ENCODE results near the gene ERC1.
"Not testable (repeated sequence)": the region's sequence is repeated elsewhere in the genome, so short reads cannot be mapped to it uniquely, and the experiment has no call there.

The ERC1 gene

GRCh38 chr12:1197264-1198018 lies 206.4 kb downstream of the ERC1 start:
- peak in 1 of 2 donors; percentile 34 for DNase-seq (ENCODE audit: low read depth in 2 of 2)
- no peak for TF ChIP-seq CTCF (IDR thresholded peaks at IDR 0.05; ENCODE audit: low read depth, low read length)
- no peak overlapping the region for H3K4me3 ChIP-seq (replicated peaks in 1 of 2; ENCODE audit: low read depth in 2 of 2, low read length in 2 of 2)

GRCh38 chr12:1198854-1199253 lies 207.8 kb downstream of the ERC1 start:
- DNase-seq (ENCODE audit: low read depth in 2 of 2); H3K4me3 ChIP-seq (replicated peaks in 1 of 2; ENCODE audit: low read depth in 2 of 2, low read length in 2 of 2): not testable (repeated sequence)

GRCh38 chr12:1199700-1200099 lies 208.7 kb downstream of the ERC1 start:
- DNase-seq (ENCODE audit: low read depth in 2 of 2) = no peak
- TF ChIP-seq CTCF (IDR thresholded peaks at IDR 0.05; ENCODE audit: low read depth, low read length) = no peak
- H3K4me3 ChIP-seq (replicated peaks in 1 of 2; ENCODE audit: low read depth in 2 of 2, low read length in 2 of 2) = no peak overlapping the region

- TF ChIP-seq CTCF (IDR thresholded peaks at IDR 0.05; ENCODE audit: low read depth, low read length) = no peak
- H3K4me3 ChIP-seq (replicated peaks in 1 of 2; ENCODE audit: low read depth in 2 of 2, low read length in 2 of 2) = no peak overlapping the region
- DNase-seq (ENCODE audit: low read depth in 2 of 2) = no peak
Observed at GRCh38 chr12:1201030-1201429, 210.0 kb downstream of the ERC1 start.

- no peak for DNase-seq (ENCODE audit: low read depth in 2 of 2)
- no peak overlapping the region for H3K4me3 ChIP-seq (replicated peaks in 1 of 2; ENCODE audit: low read depth in 2 of 2, low read length in 2 of 2)
- no peak for TF ChIP-seq CTCF (IDR thresholded peaks at IDR 0.05; ENCODE audit: low read depth, low read length)
Observed at GRCh38 chr12:1201886-1202285, 210.9 kb downstream of the ERC1 start.

GRCh38 chr12:1203735-1204019 lies 212.7 kb downstream of the ERC1 start:
- no peak overlapping the region for H3K4me3 ChIP-seq (replicated peaks in 1 of 2; ENCODE audit: low read depth in 2 of 2, low read length in 2 of 2)
- DNase-seq (ENCODE audit: low read depth in 2 of 2) = no peak
- TF ChIP-seq CTCF (IDR thresholded peaks at IDR 0.05; ENCODE audit: low read depth, low read length) = no peak

GRCh38 chr12:1204581-1205121 lies 213.6 kb downstream of the ERC1 start:
- no peak for TF ChIP-seq CTCF (IDR thresholded peaks at IDR 0.05; ENCODE audit: low read depth, low read length)

More at GRCh38 chr12:1204581-1205121, 213.6 kb downstream of the ERC1 start:
- peak; percentile 26 to 39 for DNase-seq (ENCODE audit: low read depth in 2 of 2)
- H3K4me3 ChIP-seq (replicated peaks in 1 of 2; ENCODE audit: low read depth in 2 of 2, low read length in 2 of 2) = peak overlapping the region in 1 of 2 donors; percentile 39

Data from cardiac fibroblast (primary cell).